PC-9 (cell line): ENCODE measurements around the gene RBFOX2. TPM values are rescaled to one million over a fixed set of nuclear protein-coding genes. Genes with fewer than 3 reads are reported as not detected.
"Not testable (repeated sequence)": the region's sequence is repeated elsewhere in the genome, so short reads cannot be mapped to it uniquely, and the experiment has no call there.

ENCODE experiments used
- BruUV-seq: library from RNA; stranded (reverse); fragments of 400-500 nt; replicated peaks from 2 replicates; lab custom pipeline; 2021; lab: Mats Ljungman, UMichigan
- CTCF ChIA-PET: fragments of 300-600 bp; sonication (Branson Sonifier 250); formaldehyde crosslinking; loops from one replicate; lab custom pipeline; 2022; ENCODE audit warnings: antibody characterized with exemption; lab: Charles Lee
- POLR2A ChIA-PET: fragments of 300-600 bp; sonication (Branson Sonifier 250); formaldehyde crosslinking; loops from one replicate; lab custom pipeline; 2022; ENCODE audit warnings: antibody characterized with exemption; ENCODE audit not compliant: unreplicated experiment; lab: Charles Lee
- DNase-seq, 2 experiments: peaks; one replicate each; pipeline versions ENCODE4 v3.0.0 to v3.0.0-alpha.2; 2015 to 2022; ENCODE audit warnings: mixed read lengths in 1 of 2
- H2AFZ ChIP-seq: fragments of 200-600 bp; sonication (generic); 2 replicates; pipeline ENCODE4 v1.8.1; 2017; ENCODE audit warnings: antibody characterized with exemption
- H3F3A ChIP-seq: fragments of 200-600 bp; sonication (generic); 2 replicates; pipeline ENCODE4 v1.8.1; 2017; ENCODE audit warnings: antibody characterized with exemption, mild to moderate bottlenecking, low read depth; ENCODE audit not compliant: insufficient read depth
- H3K27ac ChIP-seq: fragments of 200-600 bp; sonication (generic); 2 replicates; pipeline ENCODE4 v1.6.1; 2016; ENCODE audit warnings: mixed run types
- H3K27me3 ChIP-seq: fragments of 200-600 bp; sonication (generic); 2 replicates; pipeline ENCODE4 v1.6.1; 2016; ENCODE audit warnings: low read depth, mixed run types; ENCODE audit not compliant: insufficient read depth
- H3K36me3 ChIP-seq: fragments of 200-600 bp; sonication (generic); 2 replicates; pipeline ENCODE4 v1.6.1; 2016; ENCODE audit warnings: low read depth, mixed run types
- H3K4me1 ChIP-seq: fragments of 200-600 bp; sonication (generic); replicated peaks from 2 replicates; pipeline ENCODE4 v1.6.1; 2016; ENCODE audit warnings: mixed run types; ENCODE audit not compliant: insufficient read depth
- H3K4me2 ChIP-seq: fragments of 200-600 bp; sonication (generic); 2 replicates; pipeline ENCODE4 v1.6.1; 2017; ENCODE audit warnings: mixed run types
- H3K4me3 ChIP-seq: fragments of 200-600 bp; sonication (generic); 2 replicates; pipeline ENCODE4 v1.6.1; 2016; ENCODE audit warnings: mixed run types
- H3K79me2 ChIP-seq: fragments of 200-600 bp; sonication (generic); 2 replicates; pipeline ENCODE4 v1.6.1; 2017; ENCODE audit warnings: low read depth, mixed run types
- H3K9me2 ChIP-seq: fragments of 200-600 bp; sonication (generic); 2 replicates; pipeline ENCODE4 v1.8.1; 2017; ENCODE audit warnings: mild to moderate bottlenecking; ENCODE audit not compliant: insufficient read depth
- H3K9me3 ChIP-seq: fragments of 200-600 bp; sonication (generic); 2 replicates; pipeline ENCODE4 v1.8.1; 2016; ENCODE audit warnings: low read depth; ENCODE audit not compliant: insufficient read depth
- H4K20me1 ChIP-seq: fragments of 200-600 bp; sonication (generic); 2 replicates; pipeline ENCODE4 v1.8.1; 2017; ENCODE audit not compliant: insufficient read depth
- EZH2 ChIP-seq: fragments of 200-600 bp; sonication (generic); IDR thresholded peaks from 2 replicates; pipeline ENCODE4 v1.8.0; 2017; ENCODE audit warnings: antibody characterized with exemption, low read depth
- intact Hi-C: fragments of 100-400 bp; cut with micrococcal nuclease; formaldehyde crosslinking; loops from one replicate; pipeline ENCODE4 v1.10.0; 2022; ENCODE audit not compliant: unreplicated experiment
- total RNA-seq: library from RNA; stranded (reverse); gene quantifications from 2 replicates; pipeline ENCODE4 v1.2.3, GENCODE V29; 2021
- TF ChIP-seq, protein P1 (sequence below): fragments of 200-600 bp; sonication (generic); conservative IDR thresholded peaks from 2 replicates; pipeline ENCODE4 v1.6.1; 2017; ENCODE audit warnings: mixed run types, antibody characterized with exemption, mild to moderate bottlenecking, moderate library complexity

The RBFOX2 gene
- total RNA-seq, 1 experiment from 2014 or later: 109 TPM

DNA sequence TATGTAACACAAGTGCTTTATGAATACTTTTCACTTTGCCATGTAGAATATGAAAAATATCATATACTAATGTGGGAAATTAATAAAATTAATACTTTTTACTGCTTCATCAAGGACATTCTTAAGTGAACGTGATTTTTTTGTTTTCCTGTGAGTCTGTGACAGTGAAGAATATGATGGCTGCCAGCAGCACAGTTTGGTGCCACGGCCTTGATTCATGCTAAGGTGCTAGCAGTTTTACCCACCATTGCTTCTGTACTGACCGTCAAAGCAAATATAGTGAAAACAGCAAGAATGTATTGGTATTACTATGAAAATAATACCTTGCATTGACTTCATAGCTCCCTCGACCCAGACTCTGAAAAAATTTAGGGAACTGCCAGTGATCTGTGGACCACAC is 231.2 kb downstream of the RBFOX2 start:
- CTCF ChIA-PET: no interaction called here
- Histone ChIP-seq H4K20me1 (peaks cover 7% of the 10 kb centered on the region), H2AFZ (no peak overlapping the region), H3K36me3 (peaks cover 16% of the 10 kb centered on the region; the same call in 1 of the 2 replicates), H3F3A (peaks cover 22% of the 10 kb centered on the region), H3K4me2 (no peak overlapping the region), H3K27me3 (no peaks in the 10 kb centered on the region), H3K9me3 (no peaks in the 10 kb centered on the region), H3K9me2 (no peaks in the 10 kb centered on the region), H3K4me3 (no peak overlapping the region), H3K4me1 (peaks cover 28% of the 10 kb centered on the region), H3K79me2 (peaks cover 86% of the 10 kb centered on the region), H3K27ac (no peak overlapping the region)
- POLR2A ChIA-PET: interaction anchor here (0.7 kb wide), 1 partner anchor 42 kb away, joined by 4 read pairs; no protein-coding TSS in a partner anchor
- DNase-seq: no peak
- BruUV-seq: no TSS peak
- TF ChIP-seq, protein P1, sequence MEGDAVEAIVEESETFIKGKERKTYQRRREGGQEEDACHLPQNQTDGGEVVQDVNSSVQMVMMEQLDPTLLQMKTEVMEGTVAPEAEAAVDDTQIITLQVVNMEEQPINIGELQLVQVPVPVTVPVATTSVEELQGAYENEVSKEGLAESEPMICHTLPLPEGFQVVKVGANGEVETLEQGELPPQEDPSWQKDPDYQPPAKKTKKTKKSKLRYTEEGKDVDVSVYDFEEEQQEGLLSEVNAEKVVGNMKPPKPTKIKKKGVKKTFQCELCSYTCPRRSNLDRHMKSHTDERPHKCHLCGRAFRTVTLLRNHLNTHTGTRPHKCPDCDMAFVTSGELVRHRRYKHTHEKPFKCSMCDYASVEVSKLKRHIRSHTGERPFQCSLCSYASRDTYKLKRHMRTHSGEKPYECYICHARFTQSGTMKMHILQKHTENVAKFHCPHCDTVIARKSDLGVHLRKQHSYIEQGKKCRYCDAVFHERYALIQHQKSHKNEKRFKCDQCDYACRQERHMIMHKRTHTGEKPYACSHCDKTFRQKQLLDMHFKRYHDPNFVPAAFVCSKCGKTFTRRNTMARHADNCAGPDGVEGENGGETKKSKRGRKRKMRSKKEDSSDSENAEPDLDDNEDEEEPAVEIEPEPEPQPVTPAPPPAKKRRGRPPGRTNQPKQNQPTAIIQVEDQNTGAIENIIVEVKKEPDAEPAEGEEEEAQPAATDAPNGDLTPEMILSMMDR: no peak
- TF ChIP-seq EZH2: no peak
- intact Hi-C loops: no loop called here

DNA sequence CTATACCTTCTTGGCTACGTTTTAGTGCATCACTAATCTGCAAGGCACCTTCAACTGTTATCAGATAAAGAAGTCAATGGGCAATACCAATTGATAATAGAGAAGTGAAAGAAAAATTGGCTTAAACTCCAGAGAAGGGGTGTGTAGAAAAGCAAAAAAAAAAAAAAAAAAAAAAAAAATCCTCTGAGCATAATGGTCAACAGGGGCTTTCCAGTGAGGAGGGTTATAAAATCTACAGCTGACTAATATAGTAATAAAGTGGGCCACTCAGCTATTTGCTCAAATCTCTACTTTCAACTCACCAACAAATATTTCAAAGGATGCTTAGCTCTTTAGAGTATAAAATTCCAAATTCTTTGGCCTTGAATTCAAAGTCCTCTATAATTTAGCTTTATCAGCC is 233.1 kb downstream of the RBFOX2 start:
- H3K79me2 ChIP-seq: peaks cover 88% of the 10 kb centered on the region
- H3K27me3 ChIP-seq: no peaks in the 10 kb centered on the region
- H3K9me2 ChIP-seq: no peaks in the 10 kb centered on the region
- peaks cover 22% of the 10 kb centered on the region for H3F3A ChIP-seq
- H4K20me1 ChIP-seq: no peaks in the 10 kb centered on the region; the same call in 1 of the 2 replicates
- DNase-seq: no peak
- H2AFZ ChIP-seq: no peak overlapping the region
- no TSS peak for BruUV-seq
- CTCF ChIA-PET: interaction anchor here (0.7 kb wide), 1 partner anchor 11 kb away, joined by 8 read pairs; no protein-coding TSS in a partner anchor
- 0 out of 2 replicates have a peak, but pooled peaks cover 5% of the 10 kb centered on the region for H3K36me3 ChIP-seq
- TF ChIP-seq, protein P1: no peak
- no peak for TF ChIP-seq EZH2
- peaks cover 17% of the 10 kb centered on the region for H3K4me1 ChIP-seq
- POLR2A ChIA-PET: interaction anchor here (0.6 kb wide), 1 partner anchor 29 kb away, joined by 9 read pairs; no protein-coding TSS in a partner anchor
- no peak overlapping the region for H3K27ac ChIP-seq
- H3K9me3 ChIP-seq: no peaks in the 10 kb centered on the region
- intact Hi-C loops: no loop called here
- H3K4me2 ChIP-seq: no peak overlapping the region
- no peak overlapping the region for H3K4me3 ChIP-seq

- no TSS peak for BruUV-seq
Measured at GRCh38 chr22:35792506-35792905, 236.1 kb downstream of the RBFOX2 start.

DNA sequence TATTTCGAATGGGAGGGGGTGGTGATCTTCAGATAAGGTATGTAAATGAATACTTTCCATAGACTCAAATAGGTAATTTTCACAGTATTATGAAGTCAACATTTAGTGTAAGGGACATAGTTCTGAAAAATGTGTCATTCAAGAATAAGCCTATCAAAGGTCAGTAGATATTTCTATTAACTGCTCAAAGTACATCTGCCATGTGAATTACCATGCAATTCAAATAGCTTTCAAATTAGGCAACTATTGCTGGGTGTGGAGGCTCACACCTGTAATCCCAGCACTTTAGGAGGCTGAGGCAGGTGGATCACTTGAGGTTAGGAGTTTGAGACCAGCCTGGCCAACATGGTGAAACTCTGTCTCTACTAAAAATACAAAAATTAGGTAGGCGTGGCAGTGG is 236.8 kb downstream of the RBFOX2 start:
- BruUV-seq, H3K9me2 ChIP-seq, H3K27me3 ChIP-seq, H3K4me2 ChIP-seq, H3K36me3 ChIP-seq, intact Hi-C loops, H2AFZ ChIP-seq, H4K20me1 ChIP-seq, CTCF ChIA-PET, DNase-seq, H3K4me3 ChIP-seq, H3K9me3 ChIP-seq, POLR2A ChIA-PET, H3K27ac ChIP-seq: not testable (repeated sequence)
- peaks cover 94% of the 10 kb centered on the region for H3K79me2 ChIP-seq
- peaks cover 12% of the 10 kb centered on the region for H3F3A ChIP-seq
- peaks cover 17% of the 10 kb centered on the region for H3K4me1 ChIP-seq

More at GRCh38 chr22:35792506-35792905, 236.1 kb downstream of the RBFOX2 start:
- Histone ChIP-seq H3K4me2 (peak overlapping the region; percentile 35; the same call in 1 of the 2 replicates), H3K27ac (peak overlapping the region; percentile 38; the same call in 1 of the 2 replicates), H3K36me3 (0 out of 2 replicates have a peak, but pooled peaks cover 5% of the 10 kb centered on the region), H3K4me3 (no peak overlapping the region; the same call in 1 of the 2 replicates), H3F3A (peaks cover 9% of the 10 kb centered on the region), H3K4me1 (peaks cover 17% of the 10 kb centered on the region), H2AFZ (no peak overlapping the region), H3K27me3 (no peaks in the 10 kb centered on the region), H3K9me2 (no peaks in the 10 kb centered on the region), H4K20me1 (no peaks in the 10 kb centered on the region), H3K79me2 (peaks cover 91% of the 10 kb centered on the region), H3K9me3 (no peaks in the 10 kb centered on the region)
- CTCF ChIA-PET: no interaction called here
- DNase-seq: peak; percentile 38 to 80
- TF ChIP-seq, protein P1: no peak
- no peak for TF ChIP-seq EZH2
- intact Hi-C loops: no loop called here
- POLR2A ChIA-PET: interaction anchor here (0.5 to 0.7 kb wide), 2 partner anchors 43 to 154 kb away, joined by 3 to 15 read pairs; no protein-coding TSS in a partner anchor
